HG02943 (cell line): ENCODE data around the gene GDNF.
"Not testable (repeated sequence)": the region's sequence is repeated elsewhere in the genome, so short reads cannot be mapped to it uniquely, and the experiment has no call there.

Source experiments
- ATAC-seq: cut with Tn5 transposase; IDR thresholded peaks from one replicate; pipeline ENCODE4 v1.9.1; 2021; ENCODE audit warnings: mild to moderate bottlenecking, low read depth, moderate library complexity; ENCODE audit not compliant: unreplicated experiment

The GDNF gene

DNA sequence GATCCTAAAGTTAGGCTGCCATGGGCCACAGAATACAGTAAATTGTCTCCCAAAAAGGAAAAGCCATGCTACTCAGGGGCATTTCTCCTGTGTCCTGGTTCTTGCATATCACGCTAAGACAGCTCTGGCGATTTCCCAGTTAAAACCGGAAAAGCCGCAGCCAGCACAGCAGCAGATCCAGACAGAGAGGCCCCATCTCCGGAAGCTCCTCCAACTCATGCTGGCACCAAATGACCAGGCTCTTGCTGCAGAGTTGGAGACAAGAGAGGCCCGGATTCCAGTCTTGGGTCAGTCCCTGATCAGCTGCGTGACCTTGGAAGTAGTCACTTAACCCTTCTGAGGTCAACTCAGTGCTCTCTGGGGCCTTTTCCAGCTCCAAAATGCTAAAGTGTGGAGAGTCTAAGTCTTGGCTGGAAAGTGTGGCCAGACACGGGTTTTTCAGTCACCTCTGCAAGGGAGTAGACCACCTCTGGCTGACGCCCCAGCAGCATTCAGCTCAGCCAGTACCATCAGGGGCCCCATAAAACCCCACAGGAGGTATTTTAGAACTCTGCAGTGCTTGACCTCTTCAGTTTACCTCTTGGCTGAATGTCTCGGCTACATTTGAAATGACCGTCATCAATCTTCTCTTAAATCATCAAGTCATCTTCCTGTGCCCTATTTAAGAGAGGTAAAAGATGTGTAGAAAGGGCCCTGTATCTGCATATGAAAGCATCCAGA is 16.2 kb downstream of the GDNF start:
- no peak for ATAC-seq

DNA sequence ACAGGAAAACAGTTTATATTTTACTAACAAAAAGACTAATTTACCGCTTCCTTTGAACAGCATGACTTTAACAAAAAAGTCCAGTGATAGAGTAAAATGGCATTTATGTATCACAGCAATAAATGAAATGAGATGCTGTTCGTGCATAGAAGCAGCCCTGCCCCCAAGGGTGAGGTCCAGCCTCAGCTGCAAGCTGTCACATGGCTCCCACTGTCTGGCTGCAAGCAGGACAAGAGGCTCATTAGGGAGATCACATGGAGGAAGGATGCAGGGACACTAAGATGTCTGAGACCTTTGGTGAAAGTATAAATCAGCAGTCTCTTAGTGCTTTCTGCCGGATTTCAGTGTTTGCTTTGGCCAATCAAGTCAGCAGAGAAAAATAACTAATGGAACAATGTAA is 23.0 kb downstream of the GDNF start:
- ATAC-seq: no peak

DNA sequence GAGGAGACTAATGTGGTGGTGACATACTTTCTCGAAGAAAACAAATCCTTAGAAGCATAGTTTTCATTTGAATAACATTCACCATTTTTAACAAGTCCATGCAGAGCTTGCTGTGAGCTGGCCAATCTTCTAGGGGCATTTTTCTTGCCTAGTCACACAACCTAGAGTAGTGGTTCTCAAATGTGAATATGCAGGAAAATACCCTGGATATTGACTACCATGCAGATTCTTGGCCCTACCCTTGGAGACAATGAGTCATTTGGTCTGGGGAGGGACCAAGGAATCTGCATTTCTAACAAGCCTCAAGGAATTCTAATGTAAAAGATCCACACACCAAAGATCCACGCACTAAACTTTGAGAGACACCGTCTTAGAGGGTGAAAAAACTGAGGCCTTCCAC is 23.5 kb downstream of the GDNF start:
- ATAC-seq: no peak

DNA sequence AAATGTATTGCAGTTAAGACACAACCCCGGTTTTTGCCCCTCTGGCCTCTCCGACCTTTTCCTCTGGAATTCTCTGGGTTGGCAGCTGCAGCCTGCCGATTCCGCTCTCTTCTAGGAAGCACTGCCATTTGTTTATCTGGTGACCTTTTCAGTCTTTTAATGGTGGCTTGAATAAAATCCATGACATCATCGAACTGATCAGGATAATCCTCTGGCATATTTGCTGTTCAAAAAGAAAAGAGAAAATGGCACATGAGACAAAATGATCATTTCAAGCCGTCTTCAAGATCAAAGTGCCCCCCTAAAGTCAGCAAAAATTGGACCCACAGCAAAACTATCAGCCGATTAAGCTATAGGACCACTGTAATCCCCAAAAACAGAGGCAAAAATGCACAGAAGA is 23.9 kb downstream of the GDNF start:
- ATAC-seq: no peak

DNA sequence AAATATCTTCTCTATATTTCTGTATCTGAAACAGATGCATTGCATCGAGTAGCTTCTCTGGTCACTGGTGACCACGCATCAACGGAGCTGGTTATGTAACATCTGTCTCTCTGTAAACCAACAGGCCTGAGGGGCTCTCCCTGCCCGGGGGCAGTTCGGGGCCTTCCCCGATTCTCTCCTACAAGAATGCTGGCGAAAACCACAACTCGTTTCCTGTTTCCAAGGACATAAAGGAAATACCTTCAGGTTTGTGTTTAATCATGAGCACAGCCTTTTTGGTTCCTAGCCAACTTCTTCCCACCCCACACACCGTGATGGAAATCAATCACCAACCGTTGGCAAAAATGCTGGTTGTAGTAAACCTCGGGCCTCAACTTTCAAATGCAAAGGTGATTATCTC is 25.1 kb downstream of the GDNF start:
- ATAC-seq: no peak

DNA sequence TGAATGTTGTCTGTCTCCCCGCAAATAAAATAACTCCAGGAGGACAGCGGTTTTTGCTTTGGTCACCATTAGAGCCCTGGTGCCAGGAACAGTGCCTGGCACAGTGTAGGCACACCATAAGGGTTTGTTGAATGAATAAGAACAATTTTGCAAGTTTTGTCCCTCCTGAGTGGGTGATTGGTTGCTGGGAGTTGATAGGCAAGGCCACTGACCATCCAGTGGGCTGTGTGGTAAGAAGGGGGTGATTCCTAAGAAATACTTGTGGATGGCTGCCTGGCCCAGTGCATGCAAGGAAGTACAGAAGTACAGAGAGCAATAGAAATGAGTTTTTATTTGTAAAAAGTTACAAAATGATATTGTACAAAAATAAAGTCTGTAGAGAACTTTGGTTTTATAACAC is 27.5 kb downstream of the GDNF start:
- no peak for ATAC-seq

DNA sequence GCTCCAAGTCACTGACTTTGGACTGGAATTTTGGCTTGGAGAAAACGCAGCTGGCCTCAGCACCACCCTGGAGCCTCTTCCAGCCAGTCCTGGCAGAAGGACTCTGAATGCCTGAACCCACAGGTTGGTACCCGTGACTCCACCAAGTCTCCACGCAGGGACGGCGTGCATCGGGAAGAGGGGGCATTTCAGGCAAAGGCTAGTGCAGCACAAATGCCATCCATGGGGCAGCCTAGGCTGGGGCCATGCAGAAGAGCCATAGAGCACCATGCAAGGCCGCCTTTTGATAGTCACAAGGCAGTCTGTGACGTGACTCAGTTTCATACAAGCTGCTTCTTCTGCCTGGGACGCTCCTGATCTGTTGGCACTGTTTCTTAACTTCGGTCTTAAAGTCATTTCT is 28.0 kb downstream of the GDNF start:
- ATAC-seq: no peak

DNA sequence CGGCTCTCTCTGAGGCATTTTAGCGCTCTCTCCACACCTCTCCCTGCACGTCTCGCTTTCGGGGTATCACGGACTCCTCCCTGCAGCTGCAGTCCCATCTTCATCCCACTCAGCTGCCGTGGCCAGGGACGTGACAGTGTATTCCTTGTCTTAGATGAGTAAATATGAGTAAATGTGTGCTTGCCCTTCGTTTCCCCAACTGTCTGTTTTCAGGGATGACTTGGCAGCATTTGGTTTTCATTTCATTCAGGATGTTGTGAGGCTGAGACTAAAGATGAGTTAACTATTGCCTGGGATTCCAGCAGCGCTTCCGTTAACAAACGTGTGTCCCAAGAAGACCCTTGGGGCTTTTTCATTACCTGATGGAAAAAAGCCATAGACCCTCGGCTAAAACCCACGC is 29.5 kb downstream of the GDNF start:
- no peak for ATAC-seq

DNA sequence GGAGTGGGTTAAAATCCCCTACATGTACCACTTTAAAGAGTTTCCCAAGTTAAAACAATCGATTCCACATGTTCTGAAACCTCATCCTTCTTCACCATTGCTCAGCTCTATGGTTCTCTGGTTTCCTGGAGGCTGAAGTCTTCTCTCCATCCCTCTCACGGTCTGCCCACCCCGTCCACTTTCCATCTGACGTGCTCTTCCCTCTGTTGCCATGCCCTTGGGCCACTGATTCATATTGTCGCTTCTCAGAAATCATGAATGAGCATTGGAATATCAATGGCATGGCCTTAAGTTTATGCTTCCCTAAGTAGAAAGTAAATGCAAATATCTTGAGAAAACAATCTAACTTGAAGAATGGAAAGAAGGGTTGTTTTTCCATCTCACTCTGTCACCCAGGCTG is 30.9 kb downstream of the GDNF start:
- no peak for ATAC-seq

DNA sequence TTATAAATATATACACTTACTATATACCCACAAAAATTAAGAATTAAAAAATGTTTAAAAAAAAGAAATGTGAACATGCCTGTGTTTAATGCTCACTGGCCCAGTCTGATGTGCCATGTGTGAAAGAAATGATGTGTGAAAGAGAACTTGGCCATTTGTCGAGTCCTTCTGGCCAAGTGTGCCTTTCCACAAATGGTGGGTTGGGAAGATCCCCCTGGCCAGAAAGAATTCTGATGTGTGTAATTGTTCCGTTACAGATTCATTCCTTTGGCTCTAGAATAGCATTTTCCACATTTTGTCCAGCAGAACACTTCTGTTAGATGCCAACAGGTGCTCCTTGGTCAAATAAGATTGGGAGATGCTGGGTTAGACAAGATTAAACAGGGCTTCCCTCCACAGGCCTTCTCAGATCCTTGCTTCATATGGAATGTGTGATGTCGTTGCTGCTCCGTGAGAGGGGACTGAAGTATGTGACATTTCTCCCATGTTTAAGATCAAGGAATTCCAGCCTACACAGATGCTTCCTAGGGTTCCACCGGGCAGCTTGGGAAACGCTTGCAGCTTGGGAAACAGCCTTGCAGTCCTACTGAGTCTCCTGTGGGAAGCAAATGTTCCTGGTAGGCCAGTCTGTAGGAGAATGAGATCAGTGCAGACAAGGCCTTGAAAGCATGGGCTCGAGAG is 32.1 kb downstream of the GDNF start:
- ATAC-seq: no peak

DNA sequence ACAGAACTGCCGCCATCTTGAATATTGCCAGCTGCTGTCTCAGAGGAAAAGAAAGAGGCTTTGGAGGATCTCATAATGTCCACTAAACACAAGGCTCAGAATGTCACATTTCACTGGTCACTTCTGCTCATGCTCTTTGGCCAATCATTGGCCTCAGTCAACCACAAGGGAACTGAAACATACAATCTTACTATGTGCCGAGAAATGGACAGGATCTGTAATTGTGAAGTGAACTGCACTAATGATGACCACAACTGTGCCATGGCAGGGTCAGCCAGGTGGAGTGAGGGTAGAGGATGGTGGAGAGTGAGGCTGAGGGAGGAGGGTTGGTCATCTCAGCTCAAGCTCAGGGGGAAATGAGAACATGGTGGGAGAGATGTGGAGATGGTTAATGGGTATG is 32.8 kb downstream of the GDNF start:
- ATAC-seq: no peak

DNA sequence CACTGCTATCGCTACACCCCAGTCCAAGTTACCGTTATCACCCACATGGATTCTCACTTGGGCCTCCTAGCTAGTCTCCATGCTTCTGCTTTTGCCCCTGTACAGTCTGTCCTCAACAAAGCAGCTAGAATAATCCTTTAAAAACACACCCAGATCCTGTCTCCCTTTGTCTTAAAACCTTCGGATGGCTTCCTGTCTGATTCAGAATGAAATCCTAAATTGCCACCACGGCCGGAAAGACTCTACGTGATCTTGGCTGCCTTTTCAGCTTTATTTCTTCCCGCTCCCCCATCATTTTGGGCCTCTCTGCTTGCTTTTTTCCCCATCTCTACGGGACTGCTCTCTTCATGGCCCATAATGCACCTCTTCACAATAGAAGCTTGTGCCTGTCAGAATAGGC is 33.4 kb downstream of the GDNF start:
- ATAC-seq: no peak

DNA sequence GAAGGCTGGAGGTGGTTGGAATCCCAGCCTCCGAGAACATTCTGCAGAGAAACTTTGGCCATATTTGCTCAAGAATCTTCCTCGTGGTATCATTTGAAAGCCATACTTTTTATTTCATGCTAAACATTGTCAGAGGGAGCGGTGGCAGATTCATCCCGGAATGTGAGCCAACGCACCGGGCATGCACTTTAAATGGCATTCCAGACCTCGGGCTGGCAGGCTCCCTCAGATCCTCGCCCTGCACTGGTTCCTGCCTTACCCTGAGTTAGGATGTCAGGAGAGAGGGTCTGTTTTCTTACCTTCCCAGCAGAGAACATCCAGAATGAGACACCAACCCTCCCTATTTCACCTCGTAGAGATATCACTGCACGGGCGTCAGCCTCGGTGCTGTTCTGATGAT is 33.8 kb downstream of the GDNF start:
- ATAC-seq: no peak

DNA sequence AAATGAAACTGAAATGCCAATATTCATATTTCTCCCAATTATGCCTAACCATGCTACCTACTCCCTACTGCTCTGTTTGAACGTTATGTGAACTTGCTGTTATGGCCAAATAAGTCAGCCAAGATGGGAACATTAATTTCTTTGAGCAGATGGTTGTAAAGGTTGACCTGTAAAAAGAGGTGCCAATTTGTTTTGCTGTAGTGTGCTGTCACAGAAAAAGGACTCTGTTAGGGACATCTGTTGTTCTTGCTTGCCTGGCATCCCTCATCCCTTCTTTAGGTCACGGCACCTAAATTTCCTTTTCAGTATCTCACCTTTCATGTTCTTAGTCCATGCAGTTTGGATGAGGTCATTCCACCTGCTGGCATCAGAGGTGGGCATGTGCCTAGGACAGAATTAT is 35.4 kb downstream of the GDNF start:
- ATAC-seq: no peak

DNA sequence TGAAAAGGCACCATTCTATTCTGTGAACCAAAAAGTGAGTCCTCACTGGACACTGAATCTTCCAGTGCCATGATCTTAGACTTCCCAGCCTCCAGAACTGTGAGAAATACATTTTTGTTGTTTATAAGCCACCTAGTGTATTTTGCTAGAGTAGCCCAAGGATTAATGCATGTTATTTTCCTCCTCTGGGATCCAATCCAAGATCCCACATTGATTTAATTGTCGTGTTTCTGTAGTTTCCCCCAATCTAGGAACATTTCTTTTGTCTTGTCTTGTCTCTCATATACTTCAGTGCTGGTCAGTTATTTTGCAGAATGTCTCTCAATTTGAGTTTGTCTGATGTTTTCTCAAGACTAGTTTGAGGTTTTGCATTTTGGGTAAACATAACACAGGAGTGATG is 36.4 kb downstream of the GDNF start:
- no peak for ATAC-seq

DNA sequence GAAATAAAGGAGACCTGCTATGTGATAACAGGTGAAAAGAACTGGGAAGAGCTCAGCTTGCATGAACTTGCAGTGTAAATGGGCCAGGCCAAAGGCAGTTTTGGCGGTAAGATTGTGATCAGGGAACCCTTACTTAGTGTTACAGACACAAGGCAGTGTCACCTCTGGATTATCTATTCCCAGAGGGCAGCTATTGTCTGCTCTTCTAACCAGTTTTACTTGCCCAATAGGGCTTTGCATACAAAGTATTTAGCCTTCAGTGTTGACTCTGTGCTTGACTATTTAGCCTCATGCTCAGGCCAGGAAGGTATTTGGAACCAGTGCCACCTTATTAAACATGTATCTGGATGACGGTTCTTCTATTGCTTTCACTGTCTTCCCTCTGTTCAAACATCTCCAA is 38.3 kb downstream of the GDNF start:
- ATAC-seq: no peak

DNA sequence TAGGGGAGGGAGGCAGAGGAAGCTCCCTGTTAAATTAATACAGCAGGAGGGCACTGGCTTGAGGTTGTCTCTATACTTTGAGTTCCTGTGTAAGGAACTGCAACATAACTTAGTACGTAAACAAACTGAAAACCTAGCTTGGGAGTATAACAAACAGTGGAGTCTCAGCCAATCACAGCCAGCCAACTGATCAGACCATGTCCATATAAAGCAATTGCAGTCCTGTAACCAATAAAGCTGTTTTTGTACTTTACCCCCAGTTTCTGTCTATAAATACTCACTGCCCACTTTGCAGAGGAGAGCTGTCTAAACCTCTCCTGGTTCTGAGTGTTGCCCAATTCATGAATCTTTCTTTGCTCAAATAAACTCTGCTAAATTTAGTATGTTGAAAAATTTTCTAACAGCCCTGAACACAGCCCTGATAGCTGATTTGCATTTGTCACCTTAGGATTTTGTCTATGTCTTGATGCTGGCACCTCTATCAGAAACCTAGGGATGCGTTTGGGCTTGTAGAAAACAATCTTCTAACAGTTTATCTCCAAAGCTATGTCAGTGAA is 39.9 kb downstream of the GDNF start:
- ATAC-seq: no peak

DNA sequence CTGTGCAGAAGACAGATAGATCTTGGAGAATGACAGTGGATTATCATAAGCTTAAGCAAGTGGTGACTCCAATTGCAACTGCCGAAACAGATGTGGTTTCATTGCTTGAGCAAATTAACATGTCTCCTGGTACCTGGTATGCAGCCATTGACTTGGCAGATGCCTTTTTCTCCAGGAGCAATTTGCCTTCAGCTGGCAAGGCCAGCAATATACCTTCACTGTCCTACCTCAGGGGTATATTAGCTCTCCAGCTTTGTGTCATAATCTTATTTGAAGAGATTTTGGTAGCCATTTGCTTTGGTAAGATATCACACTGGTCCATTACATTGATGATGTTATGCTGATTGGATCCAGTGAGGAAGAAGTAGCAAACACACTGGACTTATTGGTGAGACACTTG is 43.4 kb downstream of the GDNF start:
- ATAC-seq: not testable (repeated sequence)

DNA sequence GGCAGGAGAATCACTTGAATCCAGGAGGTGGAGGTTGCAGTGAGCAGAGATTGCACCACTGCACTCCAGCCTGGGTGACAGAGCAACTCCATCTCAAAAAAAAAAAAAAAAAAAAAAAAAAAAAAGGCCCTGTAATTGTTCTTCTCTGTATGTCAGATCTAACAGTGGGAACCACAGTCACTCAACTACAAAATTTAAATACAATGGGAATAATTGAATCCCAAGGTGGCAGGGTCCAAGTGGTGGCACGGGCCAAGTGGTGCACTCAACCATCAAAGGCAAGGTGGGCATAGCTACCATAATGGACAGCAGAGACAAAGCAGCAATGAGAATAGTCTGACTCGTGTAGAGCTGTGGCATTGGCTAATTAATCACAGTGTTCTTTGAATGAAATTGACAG is 44.5 kb downstream of the GDNF start:
- not testable (repeated sequence) for ATAC-seq

DNA sequence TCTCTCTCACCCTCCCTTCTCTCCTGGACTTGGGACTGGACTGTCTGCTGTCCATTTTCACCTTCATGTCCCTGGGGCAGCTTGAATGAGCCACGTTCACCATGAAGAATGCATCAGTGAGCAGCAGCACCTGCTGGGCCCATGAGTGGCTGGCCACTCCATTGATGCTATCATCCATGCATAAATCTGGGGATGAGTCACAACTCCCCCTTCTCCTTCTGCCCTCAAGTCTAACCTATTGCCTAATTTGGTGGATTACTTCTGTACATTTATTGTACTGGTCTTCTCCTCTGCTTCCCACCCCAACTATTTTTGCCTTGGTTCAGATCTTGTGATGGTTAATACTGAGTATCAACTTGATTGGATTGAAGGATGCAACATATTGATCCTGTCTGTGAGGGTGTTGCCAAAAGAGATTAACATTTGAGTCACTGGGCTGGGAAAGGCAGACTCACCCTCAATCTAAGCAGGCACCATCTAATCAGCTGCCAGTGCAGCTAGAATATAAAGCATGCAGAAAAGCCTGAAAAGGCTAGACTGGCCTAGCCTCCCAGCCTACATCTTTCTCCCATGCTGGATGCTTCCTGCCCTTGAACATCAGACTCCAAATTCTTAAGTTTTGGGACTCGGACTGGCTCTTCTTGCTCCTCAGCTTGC is 46.7 kb downstream of the GDNF start:
- no peak for ATAC-seq

DNA sequence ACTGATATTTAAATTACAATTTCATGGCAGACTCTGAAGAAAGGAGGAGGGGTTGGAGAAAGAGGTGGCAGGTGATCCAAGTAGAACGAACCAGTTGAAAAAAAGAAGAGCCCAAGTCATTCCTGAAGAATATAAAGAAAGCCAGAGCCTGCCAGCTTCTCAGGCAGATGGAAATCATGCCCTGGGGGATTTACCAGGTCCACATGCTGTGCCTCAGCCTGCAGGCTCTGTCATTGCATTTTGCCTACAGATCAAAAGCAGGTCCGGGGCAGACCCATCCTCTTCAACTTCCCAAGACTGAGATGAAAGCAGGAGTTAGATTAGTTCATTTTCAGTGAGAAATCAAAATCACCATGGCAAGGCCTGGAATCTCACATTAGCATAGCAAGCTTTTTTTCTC is 48.5 kb downstream of the GDNF start:
- ATAC-seq: no peak

DNA sequence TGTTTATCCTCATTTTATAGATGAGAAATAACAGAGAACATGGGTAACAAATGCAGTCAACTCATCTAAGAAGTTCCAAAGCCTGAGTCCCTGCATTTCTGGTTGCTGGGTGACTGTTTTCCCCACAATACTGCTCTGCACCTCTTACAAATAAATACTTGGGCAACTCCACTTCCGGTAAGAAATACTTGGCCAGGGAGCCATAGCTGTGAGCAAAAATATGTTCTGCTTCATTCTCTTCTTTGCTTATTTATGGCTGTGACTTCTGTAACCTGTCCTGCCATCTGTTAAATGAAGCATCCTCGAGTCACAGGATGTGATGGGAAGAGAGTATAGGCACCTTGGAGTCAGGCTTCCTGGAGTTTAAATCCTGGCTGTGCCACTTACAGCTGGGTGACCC is 49.9 kb downstream of the GDNF start:
- ATAC-seq: no peak
